Transverse colon (tissue), 4 donors: ENCODE measurements around the gene C15orf62. TPM values are rescaled to one million over a fixed set of nuclear protein-coding genes. Genes with fewer than 3 reads are reported as not detected.

Experiments
- DNase-seq: peaks from one replicate; pipeline ENCODE4 v3.0.0-alpha.2; 2019
- H3K27ac ChIP-seq, 4 donors: fragments of 200-600 bp; sonication (generic); 2 replicates each; pipeline ENCODE4 v1.5.1; 2016 to 2018; ENCODE audit warnings: inconsistent platforms in 4 of 4
- H3K27me3 ChIP-seq: fragments of 200-600 bp; sonication (generic); 2 replicates; pipeline ENCODE4 v1.5.1; 2017; ENCODE audit warnings: inconsistent platforms
- H3K36me3 ChIP-seq, 4 donors: fragments of 200-600 bp; sonication (generic); 2 replicates each; pipeline ENCODE4 v1.5.1; 2017 to 2019; ENCODE audit warnings: inconsistent platforms in 4 of 4
- H3K4me1 ChIP-seq, 4 donors: fragments of 200-600 bp; sonication (generic); 2 replicates each; pipeline ENCODE4 v1.5.1; 2017 to 2020; ENCODE audit warnings: inconsistent platforms in 4 of 4
- H3K4me3 ChIP-seq, 4 donors: fragments of 200-600 bp; sonication (generic); 1 replicate in 1 of 4; 2 replicates in 3 of 4; pipeline versions ENCODE4 v1.5.1 to v1.6.1; 2017 to 2019; ENCODE audit warnings: inconsistent platforms in 4 of 4
- H3K9me3 ChIP-seq, 2 donors: fragments of 200-600 bp; sonication (generic); 2 replicates each; pipeline ENCODE4 v1.5.1; 2017 to 2019; ENCODE audit warnings: inconsistent platforms in 2 of 2
- CTCF ChIP-seq, 5 experiments: fragments of 200-600 bp in 3 of 5; fragments of 450-650 bp in 2 of 5; sonication (generic) in 3 of 5; IDR thresholded peaks; 1 replicate in 2 of 5; 2 replicates in 3 of 5; pipeline ENCODE4 v1.5.1; 2016 to 2017; ENCODE audit warnings: antibody characterized with exemption in 5 of 5, inconsistent platforms in 3 of 5, mild to moderate bottlenecking in 2 of 5, moderate library complexity in 1 of 5
- EP300 ChIP-seq: sonication (generic); formaldehyde crosslinking; IDR thresholded peaks from one replicate; pipeline ENCODE4 v1.6.1; 2017; ENCODE audit warnings: antibody characterized with exemption, low read depth
- POLR2A ChIP-seq: fragments of 450-650 bp; IDR thresholded peaks from one replicate; pipeline ENCODE4 v1.6.1; 2016; ENCODE audit warnings: antibody characterized with exemption, mild to moderate bottlenecking, moderate library complexity
- POLR2AphosphoS5 ChIP-seq, 3 donors: sonication (generic); formaldehyde crosslinking; IDR thresholded peaks; one replicate each; pipeline ENCODE4 v1.6.1; 2016; ENCODE audit warnings: antibody characterized with exemption in 3 of 3
- whole genome bisulfite sequencing, 2 donors: methylation state at CpG; one replicate each; pipeline ENCODE4 v1.1.5; 2018; ENCODE audit warnings: low coverage in 1 of 2; 5-methylcytosine and 5-hydroxymethylcytosine counted together
- in situ Hi-C, 4 donors: fragments of 200-750 bp; cut with MboI; loops; one replicate each; pipeline versions ENCODE4 v1.15.0 to v1.15.1; 2017; ENCODE audit warnings: low sequenced_read_pairs in 3 of 4, low pct_ligation_motif_present in 1 of 4, low pct_unique_long_range_greater_than_20kb in 1 of 4
- intact Hi-C: fragments of 100-400 bp; cut with DNase I; formaldehyde crosslinking; loops from one replicate; pipeline ENCODE4 v1.15.1; 2023; ENCODE audit warnings: low total_unique reads
- total RNA-seq, 4 donors: library from RNA; depleted of rRNA; stranded (reverse); fragments of >200 nt; gene quantifications; one replicate each; pipeline ENCODE4 v1.1.0, GENCODE V29; 2016

Gene C15orf62
- total RNA-seq, 4 donors from 2014 or later: 0.14 to 0.32 TPM; not detected in 2

GRCh38 chr15:40807888-40808461 lies 38.2 kb downstream of the C15orf62 start:
- Histone ChIP-seq H3K4me1 (peaks cover 5 to 42% (median 21%) of the 10 kb centered on the region in 4 donors), H3K27ac (peak overlapping the region; percentile 96 to 99 (median 98)), H3K36me3 (no peaks in the 10 kb centered on the region), H3K9me3 (no peaks in the 10 kb centered on the region), H3K27me3 (no peaks in the 10 kb centered on the region), H3K4me3 (peak overlapping the region; percentile 62 to 95 (median 92))
- in situ Hi-C loops: no loop called here
- intact Hi-C loops: loop anchor here (2.0 kb wide), 1 partner anchor 53 kb away; the partner anchor contains the start of gene RMDN3
- TF ChIP-seq CTCF (IDR thresholded peaks at IDR 0.05) (no peak), EP300 (no peak), POLR2A (no peak), POLR2AphosphoS5 (IDR thresholded peaks at IDR 0.05) (no peak)
- WGBS, 2 donors: 9 to 12% methylated on average over 12 to 19 of the region's 19 CpGs
- DNase-seq: no peak

GRCh38 chr15:40808861-40809450 lies 39.2 kb downstream of the C15orf62 start:
- H3K36me3 ChIP-seq: no peaks in the 10 kb centered on the region
- DNase-seq: no peak
- no peak for TF ChIP-seq POLR2A
- TF ChIP-seq POLR2AphosphoS5 (IDR thresholded peaks at IDR 0.05): no peak
- TF ChIP-seq EP300: no peak
- TF ChIP-seq CTCF (IDR thresholded peaks at IDR 0.05): no peak
- H3K4me1 ChIP-seq: peaks cover 5 to 38% (median 21%) of the 10 kb centered on the region in 4 donors
- H3K4me3 ChIP-seq: no peak overlapping the region
- 64% methylated on average over 8 of the region's 8 CpGs; no CpG with 5 or more reads in 1 of the 2 donors for WGBS, 2 donors
- in situ Hi-C loops (no loop called here), intact Hi-C loops (no loop called here)
- no peaks in the 10 kb centered on the region for H3K9me3 ChIP-seq
- no peaks in the 10 kb centered on the region for H3K27me3 ChIP-seq
- no peak overlapping the region for H3K27ac ChIP-seq

- peaks cover 0 to 10% (median 4%) of the 10 kb centered on the region in 4 donors for H3K36me3 ChIP-seq
- H3K27ac ChIP-seq: no peak overlapping the region
- TF ChIP-seq CTCF (IDR thresholded peaks at IDR 0.05) (no peak), POLR2AphosphoS5 (IDR thresholded peaks at IDR 0.05) (no peak)
- in situ Hi-C loops: no loop called here
- no peaks in the 10 kb centered on the region for H3K9me3 ChIP-seq
- 92% methylated on average over 9 of the region's 12 CpGs; no CpG with 5 or more reads in 1 of the 2 donors for WGBS, 2 donors
- H3K4me1 ChIP-seq: peaks cover 0 to 12% (median 10%) of the 10 kb centered on the region in 4 donors
- intact Hi-C loops: no loop called here
- no peak overlapping the region for H3K4me3 ChIP-seq
- H3K27me3 ChIP-seq: no peaks in the 10 kb centered on the region
- DNase-seq: no peak
These were observed 43.1 kb downstream of the C15orf62 start for GRCh38 chr15:40812721-40813425.

GRCh38 chr15:40815042-40815698 lies 45.4 kb downstream of the C15orf62 start:
- Histone ChIP-seq H3K9me3 (no peaks in the 10 kb centered on the region), H3K4me3 (no peak overlapping the region), H3K27ac (no peak overlapping the region), H3K4me1 (no peaks in the 10 kb centered on the region), H3K27me3 (no peaks in the 10 kb centered on the region), H3K36me3 (peaks cover 0 to 10% (median 4%) of the 10 kb centered on the region in 4 donors)
- in situ Hi-C loops: no loop called here
- TF ChIP-seq POLR2A: no peak
- no peak for TF ChIP-seq POLR2AphosphoS5 (IDR thresholded peaks at IDR 0.05)
- TF ChIP-seq CTCF (IDR thresholded peaks at IDR 0.05): no peak
- no peak for TF ChIP-seq EP300
- WGBS, 2 donors: 91% methylated on average over 4 of the region's 4 CpGs; no CpG with 5 or more reads in 1 of the 2 donors
- no peak for DNase-seq
- intact Hi-C loops: no loop called here
